T follicular helper cell (primary cell): ENCODE measurements around the gene ENTR1.
"Not testable (repeated sequence)": the region's sequence is repeated elsewhere in the genome, so short reads cannot be mapped to it uniquely, and the experiment has no call there.

ENCODE experiments used
- DNase-seq: peaks from one replicate; pipeline ENCODE4 v3.0.0-alpha.2; 2020; ENCODE audit warnings: low read depth

The ENTR1 gene

DNA sequence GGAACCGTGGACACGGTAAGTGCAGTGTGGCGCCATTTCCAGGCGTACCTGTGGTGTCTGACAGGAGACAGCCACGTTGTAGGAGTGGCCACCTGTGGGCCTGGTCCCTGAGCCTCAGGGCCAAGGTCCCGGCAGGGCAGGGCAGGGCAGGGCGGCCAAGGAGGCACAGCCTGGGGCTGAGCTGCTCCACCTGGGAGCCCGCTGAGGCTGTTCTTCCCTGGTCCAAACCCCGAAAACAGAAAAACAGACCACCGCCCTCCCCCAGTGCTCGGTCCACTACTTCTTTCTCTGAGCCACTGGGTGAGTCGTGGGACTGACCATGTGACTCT, 8.6 kb upstream of the ENTR1 start:
- DNase-seq: no peak

DNA sequence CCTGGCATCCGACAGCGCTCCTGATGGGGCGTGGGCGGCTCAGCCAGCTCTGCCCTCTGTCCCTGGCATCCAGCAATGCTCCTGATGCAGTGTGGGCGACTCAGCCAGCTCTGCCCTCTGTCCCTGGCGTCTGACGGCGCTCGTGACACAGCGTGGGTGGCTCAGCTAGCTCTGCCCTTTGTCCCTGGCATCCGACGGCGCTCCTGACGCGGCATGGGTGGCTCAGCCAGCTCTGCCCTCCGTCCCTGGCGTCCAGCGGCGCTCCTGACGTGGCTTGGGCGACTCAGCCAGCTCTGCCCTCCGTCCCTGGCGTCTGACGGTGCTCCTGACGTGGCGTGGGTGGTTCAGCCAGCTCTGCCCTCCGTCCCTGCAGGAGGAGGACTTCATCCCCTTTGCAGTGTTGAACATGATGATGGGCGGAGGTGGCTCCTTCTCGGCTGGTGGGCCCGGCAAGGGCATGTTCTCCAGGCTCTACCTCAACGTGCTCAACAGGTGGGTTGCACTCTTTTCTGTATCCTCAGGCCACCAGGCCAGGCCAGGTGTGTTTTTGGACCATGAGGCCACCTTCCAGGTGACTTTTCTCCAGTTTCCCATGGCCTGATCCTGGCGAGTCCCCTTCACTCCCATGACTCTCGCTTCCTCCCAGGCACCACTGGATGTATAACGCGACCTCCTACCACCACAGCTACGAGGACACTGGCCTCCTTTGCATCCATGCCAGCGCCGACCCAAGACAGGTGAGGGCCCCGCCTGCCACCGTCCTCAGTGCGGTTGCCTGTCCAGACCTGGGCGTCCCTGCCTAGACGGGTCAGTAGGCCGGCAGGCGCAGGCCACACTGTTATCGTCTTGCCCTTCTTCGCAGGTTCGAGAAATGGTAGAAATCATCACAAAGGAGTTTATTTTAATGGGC, 8.0 kb upstream of the ENTR1 start:
- DNase-seq: no peak

DNA sequence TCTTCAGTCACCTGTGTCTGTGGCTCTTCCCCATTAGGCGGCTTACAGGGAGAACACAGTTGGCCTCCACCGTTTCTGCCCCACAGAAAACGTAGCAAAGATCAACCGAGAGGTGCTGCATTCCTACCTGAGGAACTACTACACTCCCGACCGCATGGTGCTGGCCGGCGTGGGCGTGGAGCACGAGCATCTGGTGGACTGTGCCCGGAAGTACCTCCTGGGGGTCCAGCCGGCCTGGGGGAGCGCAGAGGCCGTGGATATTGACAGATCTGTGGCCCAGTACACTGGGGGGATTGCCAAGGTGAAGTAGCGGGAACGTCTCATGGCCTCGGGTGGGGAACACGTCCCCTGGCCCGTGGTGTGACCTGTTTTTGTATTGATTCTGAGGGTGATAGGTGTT, 6.5 kb upstream of the ENTR1 start:
- DNase-seq: no peak

DNA sequence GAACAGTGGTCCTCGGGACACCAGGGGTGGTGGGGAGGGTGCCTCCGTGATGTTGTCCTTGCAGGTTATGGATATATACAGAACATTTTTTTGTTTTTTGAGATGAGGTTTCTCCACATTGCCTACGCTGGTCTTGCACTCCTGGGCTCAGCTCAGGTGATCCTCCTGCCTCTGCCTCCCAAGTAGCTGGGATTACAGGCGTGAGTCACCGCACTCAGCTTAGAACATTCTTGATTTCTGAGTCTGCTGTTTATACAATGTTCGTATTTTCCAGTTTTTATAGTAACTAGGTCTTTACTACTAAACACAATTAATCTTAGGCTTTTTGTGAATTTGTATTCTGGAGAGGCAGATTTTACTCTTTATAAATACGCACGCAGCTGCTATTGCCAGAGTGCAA, 6.0 kb upstream of the ENTR1 start:
- no peak for DNase-seq

DNA sequence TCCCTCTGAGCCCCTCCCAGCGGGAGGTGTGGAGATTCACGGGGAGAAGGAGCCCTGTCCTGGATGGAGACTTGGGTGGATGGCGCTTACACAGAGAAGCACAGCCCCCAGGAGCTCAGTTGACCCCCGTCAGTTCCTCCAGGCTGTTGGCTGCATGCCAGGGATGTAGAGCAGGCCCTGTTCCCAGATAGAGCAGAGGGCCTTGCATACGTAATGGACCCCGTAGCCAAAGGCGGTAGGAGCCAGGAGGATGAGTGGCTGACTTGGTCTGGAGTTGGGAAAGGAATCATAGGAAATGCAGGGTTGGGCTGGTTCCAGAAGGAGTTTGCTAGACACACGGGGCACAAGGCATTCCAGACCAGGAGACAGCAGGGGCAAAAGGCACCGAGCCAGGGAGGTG, 2.5 kb upstream of the ENTR1 start:
- no peak for DNase-seq

DNA sequence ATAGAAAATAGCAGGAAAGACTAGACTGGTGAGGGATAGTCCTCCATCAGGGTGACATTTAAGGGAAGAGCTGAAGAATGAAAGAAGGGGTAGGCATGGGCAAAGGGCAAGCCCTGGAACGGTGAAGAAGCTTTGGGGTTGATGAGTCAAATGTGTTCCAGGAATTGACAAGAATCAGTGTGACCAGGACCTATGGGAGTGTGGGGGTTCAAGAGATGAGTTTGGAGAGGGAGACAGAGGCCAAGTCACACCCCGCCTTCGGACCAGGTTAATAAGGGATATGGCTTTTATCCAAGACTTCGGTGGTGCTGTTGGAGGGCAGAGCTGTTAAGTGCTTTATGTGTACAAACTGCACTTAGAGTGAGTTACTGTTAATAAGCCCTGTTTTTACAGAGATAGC, 964 bp upstream of the ENTR1 start:
- DNase-seq: no peak

DNA sequence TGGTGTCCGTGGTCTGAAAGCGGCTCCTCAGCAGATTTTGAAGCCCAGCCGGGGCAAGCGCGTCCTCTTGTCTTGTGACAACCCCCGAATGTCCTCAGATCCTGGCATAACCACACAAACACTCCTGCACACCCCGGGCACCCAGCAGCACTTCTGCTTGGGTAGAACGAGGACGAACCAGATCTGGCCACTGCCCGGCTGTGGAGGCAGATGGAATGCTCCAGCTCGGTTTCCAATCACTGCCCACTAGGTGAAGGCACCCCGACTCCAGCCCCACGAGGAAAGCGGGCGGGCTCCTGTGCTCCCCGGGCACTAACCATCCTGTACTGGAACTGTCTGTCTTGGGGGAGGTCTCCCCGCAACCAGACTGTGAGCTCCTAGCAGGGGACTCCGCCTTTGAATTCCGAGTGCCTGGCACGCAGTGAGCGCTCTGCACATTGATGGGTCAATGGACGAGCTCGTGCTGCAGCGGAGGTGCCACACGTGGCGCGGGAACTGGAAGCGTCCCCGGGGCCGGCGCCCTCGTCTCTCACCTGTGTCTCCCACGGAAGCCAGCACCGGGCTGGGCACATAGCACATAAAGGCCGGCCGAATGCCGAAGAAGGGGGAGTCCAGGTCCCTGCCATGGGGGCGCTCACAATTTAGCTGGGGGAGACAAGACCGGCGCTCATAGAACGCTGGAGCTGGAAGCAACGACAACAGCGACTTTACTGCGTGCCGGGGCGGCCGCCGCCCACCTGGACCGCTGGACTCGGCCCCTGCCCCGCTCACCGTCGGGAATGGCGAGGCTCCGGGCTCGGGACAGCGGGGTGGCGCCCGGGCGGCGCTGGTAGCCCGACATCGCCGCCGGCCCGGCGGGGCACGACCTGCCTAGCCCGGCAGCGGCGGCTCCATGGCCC, 608 bp downstream of the ENTR1 start:
- no peak for DNase-seq

DNA sequence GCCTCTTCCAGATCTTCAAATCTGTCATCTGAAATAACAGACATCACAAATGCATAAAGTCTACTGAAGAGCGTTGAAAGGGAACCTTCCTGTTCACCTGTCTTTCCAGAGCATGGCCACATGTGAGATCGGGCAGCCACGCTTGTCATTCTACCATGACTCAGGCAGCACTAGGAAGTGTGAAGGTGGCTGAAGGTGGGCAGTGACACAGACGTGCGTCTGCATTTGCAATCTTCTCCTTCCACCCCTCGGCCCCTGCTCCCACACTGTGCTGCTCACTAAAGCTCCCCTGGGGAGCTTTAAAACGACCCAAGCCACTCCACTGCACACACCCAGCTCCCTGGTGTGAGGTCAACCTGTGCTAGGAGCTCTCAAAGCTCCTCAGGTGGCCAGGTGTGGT, 2.5 kb downstream of the ENTR1 start:
- DNase-seq: no peak

DNA sequence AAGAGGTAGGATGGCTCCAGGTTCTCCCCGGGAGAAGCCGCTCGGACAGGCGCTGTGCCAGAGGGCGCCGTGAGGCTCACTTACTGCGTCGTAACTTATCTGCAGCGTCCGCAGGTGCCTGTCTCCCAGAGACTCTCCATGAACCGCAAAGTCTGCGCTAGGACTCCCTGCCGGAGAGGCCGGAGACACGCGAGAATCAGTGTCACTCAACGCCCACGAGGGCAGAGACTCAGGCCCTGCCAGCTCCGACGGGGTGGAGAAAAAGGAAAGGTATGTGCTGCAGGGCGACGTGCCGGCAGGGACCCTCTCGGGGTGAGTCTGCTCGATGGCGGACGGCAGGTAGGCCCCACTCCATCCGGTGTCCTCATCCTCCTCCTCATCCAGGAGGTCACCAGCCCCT, 3.4 kb downstream of the ENTR1 start:
- DNase-seq: not testable (repeated sequence)

DNA sequence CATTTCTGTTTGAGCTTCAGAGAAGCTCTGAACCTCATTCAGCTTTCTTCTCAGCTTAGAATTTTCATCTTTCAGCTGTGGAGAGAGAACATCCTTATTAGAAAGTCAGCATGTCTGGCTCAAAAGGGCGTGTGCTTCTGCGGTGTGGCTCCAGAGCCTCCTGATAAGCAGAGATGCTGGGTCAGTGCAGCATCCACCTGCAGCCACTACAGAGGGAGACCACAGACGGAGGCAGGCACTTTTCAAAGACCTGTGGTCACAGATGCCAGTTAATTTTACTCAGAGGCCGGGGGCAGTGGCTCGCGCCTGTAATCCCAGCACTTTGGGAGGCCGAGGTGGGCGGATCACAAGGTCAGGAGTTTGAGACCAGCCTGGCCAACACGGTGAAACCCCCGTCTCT, 4.5 kb downstream of the ENTR1 start:
- not testable (repeated sequence) for DNase-seq

DNA sequence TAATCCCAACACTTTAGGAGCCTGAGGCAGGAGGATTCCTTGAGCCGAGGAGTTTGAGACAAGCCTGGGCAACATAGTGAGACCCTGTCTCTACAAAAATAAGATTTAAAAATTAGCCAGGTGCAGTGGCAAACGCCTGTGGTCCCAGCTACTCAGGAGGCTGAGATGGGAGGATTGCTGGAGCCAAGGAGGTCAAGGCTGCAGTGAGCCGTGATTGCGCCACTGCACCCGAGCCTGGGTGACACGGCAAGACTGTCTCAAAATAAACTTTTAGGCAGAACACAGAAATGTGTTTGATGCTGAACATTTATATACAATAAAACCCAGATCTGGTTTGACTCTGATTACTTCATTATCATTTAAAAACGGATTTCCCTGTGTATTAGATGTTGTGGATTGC, 4.9 kb downstream of the ENTR1 start:
- DNase-seq: no peak

DNA sequence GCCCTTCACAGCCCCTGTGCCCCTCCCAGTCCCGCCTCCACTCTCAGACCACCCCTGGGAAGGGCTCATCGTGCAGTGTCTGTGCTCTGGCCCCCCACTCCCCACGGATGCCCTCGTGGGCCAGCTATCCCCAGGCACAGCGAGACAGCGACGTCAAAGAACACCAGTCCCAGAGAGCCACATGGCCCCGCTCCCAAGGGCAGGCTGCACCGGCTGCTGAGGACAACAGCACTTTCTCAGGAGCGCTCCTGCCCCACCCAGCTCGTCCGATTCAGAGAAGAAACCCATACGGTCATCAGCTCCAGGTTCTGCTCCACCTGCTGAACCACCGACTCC, 5.6 kb downstream of the ENTR1 start:
- no peak for DNase-seq

DNA sequence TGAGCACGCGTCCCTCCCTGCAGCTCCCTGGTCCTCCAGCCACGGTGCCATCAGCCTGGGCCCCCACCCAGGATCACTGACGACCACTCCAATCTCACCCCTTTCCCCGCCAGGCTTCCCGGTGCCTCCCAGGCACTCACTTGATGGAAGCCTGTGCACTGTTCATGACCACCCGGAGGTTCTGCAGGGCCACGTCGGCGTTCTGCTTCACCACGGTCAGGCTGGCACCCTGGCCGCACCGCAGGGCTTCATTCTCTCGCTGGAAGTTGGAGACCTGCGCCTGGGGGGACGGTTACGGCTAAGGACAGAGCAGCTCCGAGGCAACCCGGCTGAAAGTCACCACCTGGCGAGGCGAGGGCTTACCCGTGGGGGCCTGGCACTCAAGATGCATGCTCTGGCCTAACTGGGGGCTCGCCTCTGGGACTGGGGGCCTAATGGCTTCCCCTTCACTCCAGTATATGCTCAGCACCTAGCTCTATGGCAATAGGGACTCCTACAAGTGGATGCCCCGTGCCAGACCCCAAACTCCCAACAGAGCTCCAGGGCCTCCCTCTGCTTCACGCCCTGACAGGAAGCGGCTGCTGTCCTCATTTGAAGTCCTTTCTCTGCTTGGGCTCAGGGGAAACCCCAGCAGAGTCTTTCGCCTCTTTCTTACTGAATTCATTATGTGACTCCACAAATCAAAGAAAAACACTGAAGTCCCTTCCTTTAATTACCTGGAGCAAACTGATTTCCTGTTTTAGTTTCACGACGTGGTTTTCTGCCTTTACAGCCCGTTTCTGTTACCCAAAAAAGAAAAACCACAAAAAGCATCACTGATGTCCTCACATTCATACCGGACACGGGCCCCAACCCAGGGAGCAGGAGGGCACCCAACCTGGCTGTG, 6.3 kb downstream of the ENTR1 start:
- DNase-seq: no peak

DNA sequence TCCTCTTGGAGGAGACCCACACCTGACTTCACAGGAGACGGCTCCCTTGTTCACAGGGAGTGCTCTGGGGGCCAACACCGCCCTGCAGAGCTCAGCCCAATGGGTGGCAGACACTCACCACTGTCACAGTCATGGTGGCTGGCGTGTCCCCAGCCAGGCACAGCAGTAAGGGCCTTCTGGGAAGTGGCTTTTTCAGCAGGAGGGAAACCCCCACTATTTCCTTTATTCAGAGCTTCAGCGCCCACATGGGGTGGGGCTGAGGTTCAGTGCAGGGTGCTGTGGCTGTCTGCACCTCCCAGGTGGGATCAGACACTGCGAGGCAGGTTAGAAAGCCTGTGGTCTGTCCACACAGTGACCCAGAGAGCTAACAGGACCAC, 6.9 kb downstream of the ENTR1 start:
- DNase-seq: peak; percentile 56

DNA sequence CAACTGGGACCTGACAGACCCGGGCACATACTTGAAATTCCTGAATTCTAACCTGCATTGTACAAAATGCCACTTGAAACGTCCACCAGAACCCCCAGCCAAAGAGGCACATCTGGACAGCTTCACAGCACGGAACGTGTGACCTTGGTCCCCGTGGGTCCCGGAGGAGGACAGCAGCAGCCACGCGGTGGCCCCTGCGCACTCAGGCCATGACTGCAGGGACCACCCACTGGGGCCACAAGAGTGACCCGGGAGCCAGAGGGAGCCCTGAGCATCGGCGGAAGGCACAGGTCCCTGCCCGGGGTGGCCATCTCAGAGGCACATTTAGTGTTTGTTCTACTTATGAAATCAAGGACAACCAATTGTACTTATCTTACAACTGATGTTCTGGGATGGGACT, 8.3 kb downstream of the ENTR1 start:
- no peak for DNase-seq

DNA sequence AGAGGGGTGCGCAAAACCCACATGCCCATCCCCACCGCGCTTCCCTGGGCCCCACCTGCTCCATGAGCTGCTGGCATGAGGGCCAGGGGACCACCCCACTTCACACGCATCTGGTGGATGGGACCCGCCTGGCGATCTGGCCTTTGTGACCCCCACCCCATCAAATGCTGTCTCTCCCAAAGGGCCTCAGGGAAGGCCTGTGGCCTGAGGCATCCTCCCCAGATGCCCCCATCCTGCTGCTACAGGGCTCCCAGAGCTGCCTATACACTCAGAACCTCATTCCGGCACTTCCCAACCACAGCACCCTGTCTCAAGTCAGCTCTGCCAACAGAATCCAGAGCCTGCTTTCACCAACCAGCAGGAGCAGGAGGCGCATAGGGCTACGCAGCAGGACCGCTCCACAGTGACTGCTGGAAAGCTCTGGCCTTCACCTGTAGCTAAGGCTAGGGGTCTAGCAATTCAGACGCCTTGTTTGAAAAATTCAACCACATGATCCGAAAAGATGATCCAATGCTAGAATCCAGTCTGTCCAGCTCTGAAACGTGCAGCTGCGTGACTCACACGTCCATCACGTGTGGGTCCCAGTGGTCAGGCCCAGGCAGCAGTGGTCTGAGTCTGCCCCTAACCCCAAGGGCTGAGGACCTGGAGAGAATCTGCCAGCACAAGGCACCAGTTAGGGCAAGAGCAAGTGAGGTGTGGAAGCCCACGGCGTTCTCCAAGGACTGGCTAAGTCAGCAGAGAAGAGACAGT, 9.1 kb downstream of the ENTR1 start:
- DNase-seq: no peak

DNA sequence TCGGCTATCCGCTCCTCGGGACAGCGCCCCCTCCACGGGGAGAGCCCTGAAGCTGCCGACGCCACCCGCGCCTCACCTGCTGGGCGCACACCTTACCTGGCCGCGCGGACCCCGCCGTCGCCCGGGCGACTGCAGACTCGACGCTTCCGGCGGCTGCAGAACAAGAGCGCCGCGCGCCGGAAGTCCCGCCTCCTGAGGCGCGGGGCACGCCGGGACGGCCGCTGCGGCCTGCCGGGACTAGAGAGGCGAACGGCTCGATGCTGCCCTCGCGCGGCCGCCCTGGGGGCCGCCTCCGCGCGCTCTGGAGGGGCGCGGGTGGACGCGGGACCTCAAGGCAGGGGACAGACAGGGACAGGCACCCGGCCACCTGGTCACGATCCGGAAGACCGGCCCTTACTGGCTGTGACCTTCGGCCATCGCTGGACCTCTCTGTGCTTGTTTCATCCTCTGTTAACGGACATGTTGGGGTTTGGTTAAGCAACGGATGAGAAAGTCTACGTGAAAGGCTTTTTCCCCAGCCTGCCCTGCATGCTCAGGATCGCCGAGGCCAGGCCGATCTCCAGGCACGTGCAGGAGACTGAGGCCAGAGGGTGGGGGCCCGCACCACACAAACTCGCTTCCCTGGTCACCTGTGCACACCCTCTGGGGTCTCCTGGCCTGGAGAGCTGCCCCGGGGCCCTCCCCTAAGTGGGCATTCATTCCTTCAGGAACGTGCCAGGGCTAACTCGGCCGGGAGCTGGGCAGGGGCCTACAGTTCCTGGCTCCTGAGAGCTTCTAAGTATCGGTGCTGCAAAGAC, 10.2 kb downstream of the ENTR1 start, which contains the start of gene SNAPC4:
TSS of gene SNAPC4 (minus strand) at position 133 of the 797 bp plus-strand sequence. CDS start 1,742 bp downstream, outside the sequence.
- DNase-seq: peak; percentile 80

DNA sequence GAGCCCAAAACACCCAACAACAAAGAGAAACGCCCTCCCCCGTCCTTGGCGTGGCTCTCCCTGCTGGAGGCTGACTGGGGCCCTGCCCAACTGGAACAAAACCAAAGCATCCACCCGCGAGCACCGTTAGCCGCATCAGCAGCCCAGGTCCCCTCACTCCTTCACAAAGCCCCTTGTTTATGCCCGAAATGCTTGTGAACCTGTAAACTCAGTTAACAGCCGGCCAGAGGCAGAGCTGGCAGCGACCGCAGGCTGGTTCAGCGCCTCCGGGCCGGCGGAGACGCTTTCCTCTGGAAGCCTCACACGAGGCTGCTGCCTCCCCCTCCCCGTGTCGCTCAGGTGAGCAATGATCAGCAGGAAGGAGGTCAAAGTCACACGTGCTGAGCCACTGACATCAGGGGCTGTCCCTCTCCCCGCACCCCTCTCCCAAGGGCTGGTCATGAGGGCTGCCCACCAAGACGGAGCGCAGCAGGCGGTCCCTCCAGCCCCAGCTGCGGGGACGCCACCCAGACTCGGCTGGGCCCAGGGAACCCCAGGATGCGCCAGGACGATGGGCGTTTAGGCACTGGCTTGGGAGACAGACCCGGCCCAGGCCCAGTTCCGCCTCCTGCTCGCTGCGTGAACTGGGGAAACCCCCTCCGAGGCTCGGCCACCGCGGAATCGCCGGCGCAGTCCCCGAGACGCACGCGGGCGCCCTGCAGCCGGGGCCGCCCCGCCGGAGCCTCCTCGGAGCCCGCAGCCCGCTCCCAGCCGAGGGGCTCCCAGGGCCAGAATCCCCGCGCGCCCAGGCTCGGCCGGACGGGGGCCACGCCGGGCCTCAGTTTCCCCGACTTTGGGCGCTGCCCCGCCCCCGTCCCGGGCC, 11.0 kb downstream of the ENTR1 start:
- DNase-seq: no peak

DNA sequence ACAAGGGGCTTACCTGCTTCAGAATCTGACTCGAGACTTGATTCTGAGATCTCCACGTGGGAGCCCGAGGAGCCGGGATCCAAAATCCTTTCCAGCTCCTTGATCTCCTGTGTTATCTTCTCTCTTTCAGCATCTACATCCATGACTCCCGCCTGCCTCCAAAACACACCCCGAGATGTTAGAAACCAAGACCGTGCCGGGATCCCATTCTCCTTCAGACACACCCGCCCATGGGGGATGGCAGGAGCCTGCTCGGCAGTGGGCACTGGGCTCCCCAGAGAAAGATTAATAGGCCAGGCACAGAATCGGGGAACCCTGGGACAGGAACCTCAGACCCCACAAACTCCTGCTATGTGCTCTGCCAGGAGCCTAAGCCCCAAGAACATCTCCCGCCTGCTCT, 12.1 kb downstream of the ENTR1 start:
- no peak for DNase-seq

DNA sequence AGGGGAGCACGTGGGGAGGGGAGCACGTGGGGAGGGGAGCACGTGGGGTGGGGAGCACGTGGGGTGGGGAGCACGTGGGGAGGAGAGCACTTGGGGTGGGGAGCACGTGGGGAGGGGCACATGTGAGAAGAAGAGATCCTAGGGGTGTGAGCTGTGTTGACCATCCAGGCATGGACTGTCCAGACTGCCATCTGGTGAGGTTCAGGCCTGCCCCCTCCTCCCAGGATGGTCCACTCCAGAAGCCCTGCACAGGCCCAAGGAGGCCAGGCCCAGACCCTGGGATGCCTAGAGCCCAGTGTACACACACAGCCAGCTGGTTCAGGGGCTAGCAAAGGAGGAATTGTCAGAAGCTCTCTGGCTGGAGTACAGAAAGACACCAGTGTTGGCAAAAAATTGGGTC, 12.8 kb downstream of the ENTR1 start:
- DNase-seq: no peak
